Smooth muscle cell (in vitro differentiated cells): Measurements from ENCODE around the gene JADE2. TPM values are rescaled to one million over a fixed set of nuclear protein-coding genes. Genes with fewer than 3 reads are reported as not detected.

Experiments
- DNase-seq: peaks from one replicate; lab custom pipeline; 2025; ENCODE audit not compliant: unreplicated experiment; lab: John Stamatoyannopoulos, UW
- H2AFZ ChIP-seq: fragments of 200-600 bp; sonication (generic); 2 replicates; pipeline ENCODE4 v1.6.0; 2016; ENCODE audit warnings: antibody characterized with exemption, low read depth, mild to moderate bottlenecking
- H3F3A ChIP-seq: fragments of 200-600 bp; sonication (generic); 2 replicates; pipeline ENCODE4 v1.6.0; 2017; ENCODE audit warnings: antibody characterized with exemption, low read depth
- H3K27ac ChIP-seq: fragments of 200-600 bp; sonication (generic); 2 replicates; pipeline ENCODE4 v1.5.1; 2016; ENCODE audit warnings: low read depth, mild to moderate bottlenecking
- H3K27me3 ChIP-seq: fragments of 200-600 bp; sonication (generic); 2 replicates; pipeline ENCODE4 v1.6.1; 2016; ENCODE audit warnings: low read depth, mild to moderate bottlenecking
- H3K36me3 ChIP-seq: fragments of 200-600 bp; sonication (generic); 2 replicates; pipeline ENCODE4 v1.5.1; 2016; ENCODE audit warnings: low read depth
- H3K4me1 ChIP-seq: fragments of 200-600 bp; sonication (generic); 2 replicates; pipeline ENCODE4 v1.5.1; 2016; ENCODE audit warnings: low read depth
- H3K4me2 ChIP-seq: fragments of 200-600 bp; sonication (generic); 2 replicates; pipeline ENCODE4 v1.6.0; 2016; ENCODE audit warnings: mild to moderate bottlenecking
- H3K4me3 ChIP-seq: fragments of 200-600 bp; sonication (generic); 2 replicates; pipeline ENCODE4 v1.5.1; 2016; ENCODE audit warnings: mild to moderate bottlenecking
- H3K79me2 ChIP-seq: fragments of 200-600 bp; sonication (generic); 2 replicates; pipeline ENCODE4 v1.6.0; 2016; ENCODE audit warnings: low read depth, mild to moderate bottlenecking
- H3K9ac ChIP-seq: fragments of 200-600 bp; sonication (generic); 2 replicates; pipeline ENCODE4 v1.6.0; 2016; ENCODE audit warnings: low read depth
- H3K9me3 ChIP-seq: fragments of 200-600 bp; sonication (generic); replicated peaks from 2 replicates; pipeline ENCODE4 v1.5.1; 2016; ENCODE audit warnings: low read depth
- H4K20me1 ChIP-seq: fragments of 200-600 bp; sonication (generic); 2 replicates; pipeline ENCODE4 v1.6.0; 2016; ENCODE audit warnings: low read depth
- WGBS: methylation state at CpG from one replicate; pipeline ENCODE4 v1.1.7; 2016; ENCODE audit warnings: low lambda C conversion rate; 5-methylcytosine and 5-hydroxymethylcytosine counted together
- polyA plus RNA-seq: library from polyadenylated mRNA; unstranded; fragments of >200 nt; fragmentation: Nextera tagmentation; extraction: Ambion mirVana; gene quantifications from 2 replicates; pipeline ENCODE4 v1.2.1, GENCODE V29; 2016
- total RNA-seq: library from RNA; depleted of rRNA; stranded (reverse); fragments of >200 nt; gene quantifications from 2 replicates; pipeline ENCODE4 v1.2.3, GENCODE V29; 2014
- TF ChIP-seq, protein P1 (sequence below): fragments of 200-600 bp; sonication (generic); IDR thresholded peaks from 2 replicates; pipeline ENCODE4 v1.5.1; 2017; ENCODE audit warnings: borderline replicate concordance, mild to moderate bottlenecking, antibody characterized with exemption; ENCODE audit not compliant: insufficient read depth, poor library complexity, severe bottlenecking

The JADE2 gene
- 5.0 and 18.0 TPM in 2 replicates for total RNA-seq
- polyA plus RNA-seq, result 4.3 and 5.5 TPM in 2 replicates

DNA sequence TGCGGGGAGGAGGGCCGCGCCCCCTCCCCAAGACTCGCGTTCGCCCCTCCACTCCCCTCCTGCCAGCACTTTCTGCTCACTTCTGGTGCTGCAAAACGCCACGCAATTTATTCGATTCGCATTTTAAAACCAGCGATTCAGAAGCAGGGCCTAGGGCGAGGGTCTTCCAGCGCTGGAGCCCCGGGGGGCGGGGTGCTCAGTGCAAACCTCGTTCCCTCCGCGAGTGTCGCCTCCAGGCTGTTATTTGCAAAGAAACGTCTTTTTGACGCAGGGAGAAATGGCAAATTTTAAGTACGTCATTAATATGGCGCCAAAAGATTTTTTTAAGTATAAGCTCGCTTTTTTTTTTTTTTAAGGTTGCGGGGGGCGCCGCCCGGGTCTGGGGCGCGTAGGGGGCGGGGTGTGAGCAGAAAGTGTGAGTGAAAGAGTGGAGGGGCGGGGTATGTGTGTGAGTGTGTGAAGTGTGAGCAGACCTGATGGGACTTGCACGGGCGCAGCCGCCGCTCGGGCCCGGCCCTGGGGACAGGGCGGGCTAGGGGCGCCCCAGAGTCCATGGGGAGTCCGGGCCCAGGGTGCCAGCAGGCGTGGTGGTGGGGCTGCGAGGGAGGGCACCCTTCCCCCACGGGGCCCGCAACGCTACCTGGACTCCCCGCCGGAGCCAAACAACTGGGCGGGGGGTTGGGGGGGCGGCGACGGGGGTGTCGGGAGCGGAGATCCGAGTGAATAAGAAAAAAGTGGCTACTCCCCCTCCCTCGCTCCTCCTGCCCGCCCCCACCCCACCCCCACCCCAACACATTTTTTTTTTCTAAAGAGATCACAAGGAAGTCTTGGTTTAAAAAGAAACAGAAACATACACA lies at the start of gene JADE2:
Gene JADE2, plus strand, starts transcription at position 845 of the 857 bp plus-strand sequence. CDS start 10,188 bp downstream, outside the sequence.
- H4K20me1 ChIP-seq, result peaks cover 6% of the 10 kb centered on the region
- DNase-seq, result peak; percentile 75
- WGBS, result under 1% methylated on average over 31 of the region's 57 CpGs
- H3K79me2 ChIP-seq, result peaks cover 18% of the 10 kb centered on the region
- H2AFZ ChIP-seq, result peak within 1 kb of the TSS; percentile 95
- H3K4me1 ChIP-seq, result peaks cover 12% of the 10 kb centered on the region
- H3F3A ChIP-seq, result peaks cover 9% of the 10 kb centered on the region
- peak within 1 kb of the TSS; percentile 98 for H3K4me2 ChIP-seq
- H3K27ac ChIP-seq, result peak within 1 kb of the TSS; percentile 64
- no peaks in the 10 kb centered on the region for H3K36me3 ChIP-seq
- peak within 1 kb of the TSS; percentile 92 for H3K4me3 ChIP-seq
- no peaks in the 10 kb centered on the region for H3K27me3 ChIP-seq
- no peaks in the 10 kb centered on the region for H3K9me3 ChIP-seq
- TF ChIP-seq, protein P1, sequence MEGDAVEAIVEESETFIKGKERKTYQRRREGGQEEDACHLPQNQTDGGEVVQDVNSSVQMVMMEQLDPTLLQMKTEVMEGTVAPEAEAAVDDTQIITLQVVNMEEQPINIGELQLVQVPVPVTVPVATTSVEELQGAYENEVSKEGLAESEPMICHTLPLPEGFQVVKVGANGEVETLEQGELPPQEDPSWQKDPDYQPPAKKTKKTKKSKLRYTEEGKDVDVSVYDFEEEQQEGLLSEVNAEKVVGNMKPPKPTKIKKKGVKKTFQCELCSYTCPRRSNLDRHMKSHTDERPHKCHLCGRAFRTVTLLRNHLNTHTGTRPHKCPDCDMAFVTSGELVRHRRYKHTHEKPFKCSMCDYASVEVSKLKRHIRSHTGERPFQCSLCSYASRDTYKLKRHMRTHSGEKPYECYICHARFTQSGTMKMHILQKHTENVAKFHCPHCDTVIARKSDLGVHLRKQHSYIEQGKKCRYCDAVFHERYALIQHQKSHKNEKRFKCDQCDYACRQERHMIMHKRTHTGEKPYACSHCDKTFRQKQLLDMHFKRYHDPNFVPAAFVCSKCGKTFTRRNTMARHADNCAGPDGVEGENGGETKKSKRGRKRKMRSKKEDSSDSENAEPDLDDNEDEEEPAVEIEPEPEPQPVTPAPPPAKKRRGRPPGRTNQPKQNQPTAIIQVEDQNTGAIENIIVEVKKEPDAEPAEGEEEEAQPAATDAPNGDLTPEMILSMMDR, result peak; percentile 0
- peak within 1 kb of the TSS; percentile 67 for H3K9ac ChIP-seq

DNA sequence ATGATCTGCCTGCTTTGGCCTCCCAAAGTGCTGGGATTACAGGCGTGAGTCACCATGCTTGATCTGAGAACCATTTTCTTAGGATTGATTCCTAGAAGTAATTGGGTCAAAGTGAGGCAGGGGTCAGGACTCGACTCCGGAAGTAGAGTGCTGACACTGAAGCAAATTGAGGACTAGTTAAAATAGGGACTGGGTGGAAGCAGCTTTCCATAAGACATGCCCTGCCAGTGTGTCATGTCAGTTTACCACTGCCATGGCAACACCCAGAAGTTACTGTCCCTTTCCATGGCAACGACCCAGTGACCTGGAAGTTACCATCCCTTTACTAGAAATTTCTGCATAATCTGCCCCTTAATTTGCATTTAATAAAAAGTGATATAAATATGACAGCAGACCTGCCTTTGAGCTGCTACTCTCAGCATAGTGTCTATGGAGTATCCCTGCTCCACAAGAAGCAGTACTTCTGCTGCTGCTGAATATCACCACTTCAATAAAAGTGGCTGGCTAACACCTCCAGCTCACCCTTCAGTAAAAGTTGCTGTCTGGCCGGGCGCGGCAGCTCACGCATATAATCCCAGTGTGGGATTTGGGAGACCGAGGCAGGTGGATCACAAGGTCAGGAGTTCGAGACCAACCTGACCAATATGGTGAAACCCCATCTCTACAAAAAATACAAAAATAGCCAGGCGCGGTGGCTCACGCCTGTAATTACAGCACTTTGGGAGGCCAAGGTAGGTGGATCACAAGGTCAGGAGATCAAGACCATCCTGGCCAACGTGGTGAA lies 47.8 kb upstream of the JADE2 start:
- Histone ChIP-seq H3K27me3 (no peaks in the 10 kb centered on the region), H3K79me2 (no peaks in the 10 kb centered on the region), H3K4me1 (no peaks in the 10 kb centered on the region), H3F3A (no peaks in the 10 kb centered on the region), H3K4me3 (no peak overlapping the region), H3K27ac (no peak overlapping the region), H3K9me3 (no peaks in the 10 kb centered on the region), H3K4me2 (no peak overlapping the region), H4K20me1 (no peaks in the 10 kb centered on the region), H2AFZ (no peak overlapping the region), H3K36me3 (no peaks in the 10 kb centered on the region), H3K9ac (no peak overlapping the region)
- DNase-seq, result no peak
- WGBS, result 93% methylated on average over 14 of the region's 14 CpGs
- TF ChIP-seq, protein P1, result no peak

DNA sequence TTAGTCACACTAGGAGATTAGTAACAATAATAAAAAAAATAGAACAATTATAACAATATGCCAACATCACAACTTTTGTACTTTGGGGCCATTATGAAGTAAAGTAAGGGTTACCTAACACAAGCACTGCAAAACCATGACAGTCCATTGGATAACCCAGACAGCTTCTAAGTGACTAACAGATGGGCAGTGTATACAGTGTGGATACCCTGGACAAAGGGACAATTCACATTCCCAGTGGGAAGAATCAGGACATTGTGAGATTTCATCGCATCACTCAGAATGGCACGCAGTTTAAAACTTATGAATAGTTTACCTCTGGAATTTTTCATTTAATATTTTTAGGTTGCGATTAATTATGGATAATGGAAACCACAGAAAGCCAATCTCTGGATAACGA lies 45.6 kb upstream of the JADE2 start:
- TF ChIP-seq, protein P1, result no peak
- H3F3A ChIP-seq, result no peaks in the 10 kb centered on the region
- H3K4me3 ChIP-seq, result no peak overlapping the region
- H3K4me1 ChIP-seq, result no peaks in the 10 kb centered on the region
- no peak overlapping the region for H2AFZ ChIP-seq
- H3K36me3 ChIP-seq, result no peaks in the 10 kb centered on the region
- no peaks in the 10 kb centered on the region for H4K20me1 ChIP-seq
- H3K27me3 ChIP-seq, result no peaks in the 10 kb centered on the region
- H3K9me3 ChIP-seq, result no peaks in the 10 kb centered on the region
- DNase-seq, result no peak
- H3K4me2 ChIP-seq, result no peak overlapping the region
- no peak overlapping the region for H3K9ac ChIP-seq
- H3K27ac ChIP-seq, result no peak overlapping the region
- 90% methylated on average over 4 of the region's 4 CpGs for WGBS
- H3K79me2 ChIP-seq, result no peaks in the 10 kb centered on the region
